H54 (cell line): Measurements from ENCODE around the gene TRDMT1.
A peak's percentile ranks its signal among the peaks of the same experiment; 100 is the strongest.

Experiments used
- DNase-seq: peaks from one replicate; pipeline ENCODE4 v3.0.0; 2011; ENCODE audit warnings: low spot score, mixed read lengths; ENCODE audit not compliant: insufficient read length
- FAIRE-seq: peaks from 3 replicates; lab custom pipeline; 2011; peaks lifted over from hg19 to GRCh38; lab: Jason Lieb, UNC
- POLR2A ChIP-seq: IDR thresholded peaks from 2 replicates; pipeline ENCODE4 v1.6.1; 2011; ENCODE audit warnings: low read depth, mild to moderate bottlenecking, low read length

TRDMT1 gene, protein sequence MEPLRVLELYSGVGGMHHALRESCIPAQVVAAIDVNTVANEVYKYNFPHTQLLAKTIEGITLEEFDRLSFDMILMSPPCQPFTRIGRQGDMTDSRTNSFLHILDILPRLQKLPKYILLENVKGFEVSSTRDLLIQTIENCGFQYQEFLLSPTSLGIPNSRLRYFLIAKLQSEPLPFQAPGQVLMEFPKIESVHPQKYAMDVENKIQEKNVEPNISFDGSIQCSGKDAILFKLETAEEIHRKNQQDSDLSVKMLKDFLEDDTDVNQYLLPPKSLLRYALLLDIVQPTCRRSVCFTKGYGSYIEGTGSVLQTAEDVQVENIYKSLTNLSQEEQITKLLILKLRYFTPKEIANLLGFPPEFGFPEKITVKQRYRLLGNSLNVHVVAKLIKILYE

DNA sequence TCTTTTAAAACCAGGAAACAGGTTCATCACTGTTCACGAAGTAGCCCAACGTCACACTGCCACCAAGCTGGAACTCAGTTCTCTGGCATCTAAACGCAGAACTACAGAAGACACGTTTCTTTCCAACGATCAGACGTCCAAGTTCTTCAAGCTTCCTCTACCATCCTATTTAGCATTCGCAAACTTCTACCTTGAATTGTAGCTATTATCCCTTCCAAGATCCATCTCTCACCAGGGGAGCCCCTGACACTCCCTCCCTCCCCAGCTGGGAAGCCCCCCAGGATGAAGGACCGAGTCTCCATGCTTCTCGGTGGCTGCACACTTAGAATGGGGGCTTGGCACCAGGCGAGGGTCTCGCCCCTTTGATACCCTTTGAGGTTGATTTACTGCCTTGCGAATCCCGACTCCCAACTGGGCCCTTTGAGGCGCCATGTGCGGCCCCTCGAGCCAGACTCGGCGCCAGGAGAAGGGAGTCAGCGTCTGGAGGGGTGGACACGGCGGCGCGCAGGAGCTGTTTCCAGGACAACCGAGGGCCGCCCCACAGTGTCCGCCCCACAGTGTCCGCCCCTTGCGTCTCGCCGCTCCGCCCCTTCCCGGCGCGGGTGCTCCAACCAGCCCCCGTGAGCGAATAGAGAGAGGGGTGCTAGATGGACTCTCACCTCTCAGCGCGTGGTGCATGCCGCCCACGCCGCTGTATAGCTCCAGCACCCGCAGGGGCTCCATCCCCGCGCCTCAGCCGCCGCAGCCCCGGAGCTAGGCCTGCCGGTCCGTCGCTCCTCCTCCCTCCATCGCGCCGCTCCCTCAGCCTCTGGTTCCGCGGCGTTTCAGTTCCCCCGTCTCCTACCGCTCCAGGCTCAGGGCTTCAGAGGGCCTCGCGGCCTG, at the start of gene TRDMT1:
TRDMT1 (minus strand) TSS at position 761 of the 882 bp plus-strand sequence; CDS start at position 723, 38 bp downstream.
- peak; percentile 53 for DNase-seq
- peak; percentile 73 for FAIRE-seq
- peak; percentile 65 for TF ChIP-seq POLR2A

- no peak for TF ChIP-seq POLR2A
- no peak for DNase-seq
- no peak for FAIRE-seq
Observed at GRCh38 chr10:17250736-17251135, 49.3 kb upstream of the TRDMT1 start.

GRCh38 chr10:17249820-17250219, 48.3 kb upstream of the TRDMT1 start:
- no peak for TF ChIP-seq POLR2A
- peak; percentile 20 for FAIRE-seq
- DNase-seq: no peak

DNA sequence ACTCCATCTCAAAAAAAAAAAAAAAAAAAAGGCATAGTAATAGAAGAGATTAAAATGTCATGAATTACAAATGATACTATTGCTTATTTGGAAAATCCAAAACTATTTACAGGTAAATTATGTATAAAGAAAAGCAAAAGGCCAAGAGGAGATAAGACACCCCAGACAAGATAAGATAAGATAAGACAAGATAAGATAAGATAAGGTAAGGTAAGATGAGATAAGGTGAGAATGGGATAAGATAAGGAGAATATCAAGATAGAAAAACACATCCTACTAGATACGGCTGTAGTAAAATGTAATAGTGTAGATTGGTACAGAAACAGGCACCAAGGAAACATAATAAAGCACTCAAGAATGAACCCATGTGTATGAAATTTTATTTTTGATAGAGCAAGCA, 47.5 kb upstream of the TRDMT1 start:
- TF ChIP-seq POLR2A: no peak
- DNase-seq (no peak), FAIRE-seq (no peak)

DNA sequence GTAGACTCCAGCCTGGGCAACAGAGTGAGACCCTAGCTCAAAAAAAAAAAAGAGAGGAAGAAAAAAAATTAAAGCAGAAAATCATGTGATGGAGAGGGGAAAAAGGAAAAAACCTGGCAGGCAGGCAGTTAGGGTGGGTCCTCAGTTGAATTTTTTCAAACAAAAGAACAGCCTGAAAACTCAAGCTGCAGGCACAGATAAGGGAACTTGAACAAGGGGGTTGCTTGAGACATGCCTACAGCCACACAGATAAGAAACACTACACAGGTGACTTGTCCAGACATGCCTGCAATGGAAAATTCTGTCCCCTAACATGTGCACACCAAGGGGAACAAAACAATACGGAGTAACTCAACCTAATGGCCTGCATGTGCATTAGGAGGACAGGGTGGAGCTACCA, 45.7 kb upstream of the TRDMT1 start:
- FAIRE-seq (no peak), DNase-seq (no peak)
- no peak for TF ChIP-seq POLR2A

DNA sequence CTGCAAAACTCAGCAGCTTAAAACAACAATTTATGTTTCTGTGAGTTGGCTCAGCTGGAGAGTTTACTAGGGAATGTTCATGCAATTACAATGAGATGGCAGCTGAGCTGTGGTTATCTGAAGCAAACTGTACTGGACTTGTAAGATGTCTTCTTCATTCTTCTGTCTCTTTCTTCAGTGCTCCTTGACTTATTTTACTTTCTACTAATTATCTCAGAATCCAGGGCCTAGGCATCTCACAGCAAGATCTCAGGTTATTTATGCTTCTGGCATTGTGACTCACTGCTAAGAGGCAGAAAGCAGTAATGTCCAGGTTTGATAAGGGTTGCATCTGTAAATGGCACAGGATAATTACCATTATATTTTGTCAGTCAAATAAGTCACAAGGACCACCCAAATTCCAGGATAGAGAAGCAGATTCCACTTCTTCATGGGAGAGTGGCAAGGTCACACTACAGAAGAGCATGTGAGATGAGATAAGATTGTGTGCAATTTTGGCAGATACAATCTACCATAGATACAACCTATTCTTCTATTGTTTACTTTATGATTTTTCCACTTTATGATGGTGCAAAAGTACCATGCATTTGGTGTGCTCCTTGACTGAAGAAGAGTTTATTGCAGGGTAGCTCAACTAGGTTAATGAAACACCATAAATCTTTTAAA, 43.4 kb upstream of the TRDMT1 start:
- TF ChIP-seq POLR2A: no peak
- FAIRE-seq (no peak), DNase-seq (no peak)

DNA sequence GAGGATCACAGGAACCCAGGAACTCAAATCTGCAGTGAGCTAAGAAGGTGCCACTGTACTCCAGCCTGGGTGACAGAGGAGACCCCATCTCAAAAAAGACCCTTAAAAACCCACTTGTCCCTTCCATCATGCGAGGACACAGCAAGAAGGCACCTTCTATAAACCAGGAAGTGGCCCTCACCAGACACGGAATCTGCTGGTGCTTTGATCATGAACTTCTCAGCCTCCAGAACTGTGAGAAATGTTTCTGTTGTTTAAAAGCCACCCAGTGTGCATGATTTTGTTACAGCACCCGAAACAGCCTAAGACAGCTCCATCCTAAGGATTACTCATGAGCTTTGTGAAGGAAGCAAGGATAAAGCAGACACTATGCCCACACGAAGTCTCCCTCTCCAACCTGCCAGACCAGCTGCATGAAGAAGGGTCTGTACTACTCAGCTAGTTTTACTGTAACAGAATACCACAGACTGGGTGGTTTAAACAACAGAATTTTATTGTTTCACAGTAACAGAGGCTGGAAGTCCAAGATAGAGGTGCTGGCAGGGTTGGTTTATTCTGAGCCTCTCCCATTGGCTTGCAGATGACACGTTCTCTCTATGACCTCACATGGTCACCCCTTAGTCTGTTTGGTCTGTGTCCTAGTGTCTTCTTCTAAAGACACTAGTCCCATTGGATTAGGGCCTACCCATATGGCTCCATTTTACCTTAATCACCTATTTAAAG, 40.3 kb upstream of the TRDMT1 start:
- DNase-seq: no peak
- no peak for TF ChIP-seq POLR2A
- no peak for FAIRE-seq

- TF ChIP-seq POLR2A: no peak
- DNase-seq: no peak
- FAIRE-seq: no peak
Observed at GRCh38 chr10:17240616-17241015, 39.1 kb upstream of the TRDMT1 start.

- FAIRE-seq (no peak), DNase-seq (no peak)
- no peak for TF ChIP-seq POLR2A
Observed at GRCh38 chr10:17240096-17240495, 38.6 kb upstream of the TRDMT1 start.

DNA sequence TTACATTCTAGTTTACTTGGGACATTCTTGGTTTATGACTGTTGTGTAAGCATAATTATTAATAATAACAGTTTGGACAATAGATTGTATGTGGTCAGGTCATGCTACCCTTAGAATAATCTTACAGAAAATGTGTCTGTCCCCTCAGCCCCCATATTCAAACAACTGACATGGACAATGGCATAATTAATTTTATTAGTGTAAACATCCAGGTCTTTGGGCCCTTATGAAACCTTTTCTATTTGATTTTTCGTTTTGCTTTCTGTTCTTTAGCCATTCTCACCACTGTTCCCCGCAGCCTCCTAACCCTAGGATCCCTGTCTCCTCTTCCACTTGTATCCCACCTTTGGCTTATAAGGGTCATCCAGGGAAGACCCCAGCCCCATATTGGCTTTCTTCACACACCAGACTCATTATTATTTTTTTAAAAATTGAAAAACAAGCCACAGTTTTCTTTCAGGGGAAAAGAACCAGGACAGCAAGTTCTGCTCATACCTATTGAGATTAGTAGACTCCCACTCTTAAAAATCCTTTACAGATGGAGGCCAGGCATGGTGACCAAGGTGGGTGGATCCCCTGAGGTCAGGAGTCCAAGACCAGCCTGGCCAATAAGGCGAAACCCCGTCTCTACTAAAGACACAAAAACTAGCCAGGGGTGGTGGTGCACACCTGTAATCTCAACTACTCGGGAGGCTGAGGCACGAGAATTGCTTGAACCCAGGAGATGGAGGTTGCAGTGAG, 38.0 kb upstream of the TRDMT1 start:
- TF ChIP-seq POLR2A: no peak
- no peak for DNase-seq
- no peak for FAIRE-seq

GRCh38 chr10:17238445-17239291, 37.2 kb upstream of the TRDMT1 start:
- FAIRE-seq: peak; percentile 89
- DNase-seq: no peak
- peak; percentile 46 for TF ChIP-seq POLR2A
